Subcutaneous abdominal adipose tissue (tissue), 5 donors: ENCODE results near the gene BAIAP3.
A peak's percentile ranks its signal among the peaks of the same experiment; 100 is the strongest.

Experiments
- H3K27ac ChIP-seq: one replicate; pipeline ENCODE4 v1.7.0; 2013; ENCODE audit warnings: low read depth, mild to moderate bottlenecking, inconsistent platforms, low read length, moderate library complexity
- H3K27me3 ChIP-seq, 5 donors: one replicate each; pipeline ENCODE4 v1.7.0; 2013; ENCODE audit warnings: low read length in 5 of 5, inconsistent platforms in 1 of 5; ENCODE audit not compliant: control insufficient read depth in 5 of 5, insufficient read depth in 4 of 5
- H3K36me3 ChIP-seq, 5 donors: one replicate each; pipeline ENCODE4 v1.7.0; 2013; ENCODE audit warnings: low read length in 5 of 5; ENCODE audit not compliant: control insufficient read depth in 5 of 5, insufficient read depth in 5 of 5
- H3K4me1 ChIP-seq, 5 donors: one replicate each; pipeline ENCODE4 v1.7.0; 2013; ENCODE audit warnings: low read length in 5 of 5, mild to moderate bottlenecking in 3 of 5, moderate library complexity in 1 of 5; ENCODE audit not compliant: control insufficient read depth in 5 of 5, insufficient read depth in 5 of 5
- H3K4me3 ChIP-seq, 5 donors: one replicate each; pipeline ENCODE4 v1.7.0; 2013; ENCODE audit warnings: low read length in 5 of 5, low read depth in 1 of 5
- H3K9ac ChIP-seq, 5 donors: one replicate each; pipeline ENCODE4 v1.7.0; 2013; ENCODE audit warnings: low read length in 5 of 5, mild to moderate bottlenecking in 4 of 5, moderate library complexity in 3 of 5
- H3K9me3 ChIP-seq, 5 donors: one replicate each; pipeline ENCODE4 v1.7.0; 2013; ENCODE audit warnings: low read length in 5 of 5; ENCODE audit not compliant: control insufficient read depth in 5 of 5
- donor health status: healthy.
- donor health status: healthy.
- donor health status: healthy.
- donor health status: healthy.
- donor health status: healthy.

The BAIAP3 gene

GRCh38 chr16:1350691-1351090 lies 17.2 kb downstream of the BAIAP3 start:
- Histone ChIP-seq H3K27ac (peak overlapping the region; percentile 67), H3K27me3 (peaks cover 0 to 3% (median 0%) of the 10 kb centered on the region in 5 donors), H3K9me3 (no peaks in the 10 kb centered on the region), H3K4me1 (peaks cover 10 to 43% (median 39%) of the 10 kb centered on the region in 5 donors), H3K9ac (peak overlapping the region; percentile 2 to 93 (median 83)), H3K4me3 (peak overlapping the region; percentile 79 to 94 (median 82)), H3K36me3 (peaks cover 0 to 33% (median 29%) of the 10 kb centered on the region in 5 donors)

GRCh38 chr16:1351215-1351581 lies 17.8 kb downstream of the BAIAP3 start:
- Histone ChIP-seq H3K27me3 (peaks cover 0 to 1% (median 0%) of the 10 kb centered on the region in 5 donors), H3K9me3 (no peaks in the 10 kb centered on the region), H3K4me1 (peaks cover 10 to 46% (median 43%) of the 10 kb centered on the region in 5 donors), H3K36me3 (peaks cover 0 to 33% (median 29%) of the 10 kb centered on the region in 5 donors), H3K27ac (peak overlapping the region; percentile 67), H3K9ac (peak overlapping the region; percentile 52 to 93 (median 83)), H3K4me3 (peak overlapping the region; percentile 79 to 94 (median 82))

GRCh38 chr16:1351582-1352362 lies 18.3 kb downstream of the BAIAP3 start, which contains the start of the genes GNPTG and TSR3:
TSS of gene GNPTG (plus strand) at chr16:1351931. CDS start at chr16:1351966, 35 bp downstream.
TSS of gene TSR3 (minus strand) at chr16:1351878. CDS start at chr16:1351804, 74 bp downstream.
- H3K27me3 ChIP-seq = no peaks in the 10 kb centered on the region
- peaks cover 10 to 46% (median 43%) of the 10 kb centered on the region in 5 donors for H3K4me1 ChIP-seq
- H3K27ac ChIP-seq = peak within 1 kb of the TSS; percentile 67

GRCh38 chr16:1354815-1355540 lies 21.5 kb downstream of the BAIAP3 start:
- no peak overlapping the region for H3K27ac ChIP-seq
- no peaks in the 10 kb centered on the region for H3K27me3 ChIP-seq
- H3K4me1 ChIP-seq = peaks cover 10 to 45% (median 42%) of the 10 kb centered on the region in 5 donors
- peak overlapping the region in 1 of 5 donors; percentile 11 for H3K9ac ChIP-seq
- H3K9me3 ChIP-seq = no peaks in the 10 kb centered on the region
- peaks cover 0 to 21% (median 11%) of the 10 kb centered on the region in 5 donors for H3K36me3 ChIP-seq
- no peak overlapping the region for H3K4me3 ChIP-seq

More at GRCh38 chr16:1351582-1352362, 18.3 kb downstream of the BAIAP3 start, which contains the start of the genes GNPTG and TSR3:
- peak within 1 kb of the TSS; percentile 59 to 93 (median 83) for H3K9ac ChIP-seq
- H3K4me3 ChIP-seq = peak within 1 kb of the TSS; percentile 79 to 94 (median 82)
- H3K36me3 ChIP-seq = peaks cover 0 to 33% (median 29%) of the 10 kb centered on the region in 5 donors
- no peaks in the 10 kb centered on the region for H3K9me3 ChIP-seq

GRCh38 chr16:1355591-1355990 lies 22.1 kb downstream of the BAIAP3 start:
- Histone ChIP-seq H3K4me3 (no peak overlapping the region), H3K4me1 (peaks cover 10 to 39% (median 36%) of the 10 kb centered on the region in 5 donors), H3K36me3 (peaks cover 0 to 20% (median 8%) of the 10 kb centered on the region in 5 donors), H3K27me3 (no peaks in the 10 kb centered on the region), H3K27ac (no peak overlapping the region), H3K9ac (peak overlapping the region in 1 of 5 donors; percentile 11), H3K9me3 (no peaks in the 10 kb centered on the region)

GRCh38 chr16:1356061-1356900 lies 22.8 kb downstream of the BAIAP3 start:
- Histone ChIP-seq H3K36me3 (peaks cover 0 to 26% (median 13%) of the 10 kb centered on the region in 5 donors), H3K27me3 (no peaks in the 10 kb centered on the region), H3K9ac (peak overlapping the region in 3 of 5 donors; percentile 25 to 45 (median 35)), H3K9me3 (no peaks in the 10 kb centered on the region), H3K27ac (no peak overlapping the region), H3K4me3 (no peak overlapping the region), H3K4me1 (peaks cover 5 to 32% (median 29%) of the 10 kb centered on the region in 5 donors)

- peaks cover 0 to 21% (median 15%) of the 10 kb centered on the region in 5 donors for H3K4me1 ChIP-seq
- no peaks in the 10 kb centered on the region for H3K9me3 ChIP-seq
- no peak overlapping the region for H3K4me3 ChIP-seq
- H3K27ac ChIP-seq = no peak overlapping the region
- no peak overlapping the region for H3K9ac ChIP-seq
- no peaks in the 10 kb centered on the region for H3K27me3 ChIP-seq
- H3K36me3 ChIP-seq = peaks cover 0 to 43% (median 29%) of the 10 kb centered on the region in 5 donors
These were observed 24.6 kb downstream of the BAIAP3 start for GRCh38 chr16:1357906-1358566.

GRCh38 chr16:1361685-1362360 lies 28.4 kb downstream of the BAIAP3 start:
- H3K36me3 ChIP-seq = peaks cover 0 to 80% (median 63%) of the 10 kb centered on the region in 5 donors
- no peaks in the 10 kb centered on the region for H3K27me3 ChIP-seq
- no peak overlapping the region for H3K27ac ChIP-seq
- no peak overlapping the region for H3K4me3 ChIP-seq
- H3K9me3 ChIP-seq = no peaks in the 10 kb centered on the region
- H3K9ac ChIP-seq = no peak overlapping the region
- H3K4me1 ChIP-seq = no peaks in the 10 kb centered on the region
